T-helper 1 cell treated with Interleukin-12 subunit alpha and Interleukin-12 subunit beta and Interleukin-4 antibody, amounts not matched to agents 30 μg/mL and 1 μg/mL, for 36 hours (primary cell): ENCODE results near the gene DRD3.

Experiments
- H3K27ac Mint-ChIP-seq: one replicate; pipeline ENCODE4 v1.8.0; 2021; ENCODE audit warnings: mild to moderate bottlenecking, mixed read lengths
- H3K27me3 Mint-ChIP-seq: one replicate; pipeline ENCODE4 v1.8.0; 2021; ENCODE audit warnings: low read depth, mixed read lengths
- H3K36me3 Mint-ChIP-seq: one replicate; pipeline ENCODE4 v1.8.0; 2021; ENCODE audit warnings: low read depth, mixed read lengths
- H3K4me1 Mint-ChIP-seq: one replicate; pipeline ENCODE4 v1.8.0; 2021; ENCODE audit warnings: low read depth, mixed read lengths
- H3K4me3 Mint-ChIP-seq: one replicate; pipeline ENCODE4 v1.8.0; 2021; ENCODE audit warnings: mild to moderate bottlenecking, moderate library complexity, mixed read lengths
- H3K9me3 Mint-ChIP-seq: one replicate; pipeline ENCODE4 v1.8.0; 2021; ENCODE audit warnings: mixed read lengths

DRD3 gene

DNA sequence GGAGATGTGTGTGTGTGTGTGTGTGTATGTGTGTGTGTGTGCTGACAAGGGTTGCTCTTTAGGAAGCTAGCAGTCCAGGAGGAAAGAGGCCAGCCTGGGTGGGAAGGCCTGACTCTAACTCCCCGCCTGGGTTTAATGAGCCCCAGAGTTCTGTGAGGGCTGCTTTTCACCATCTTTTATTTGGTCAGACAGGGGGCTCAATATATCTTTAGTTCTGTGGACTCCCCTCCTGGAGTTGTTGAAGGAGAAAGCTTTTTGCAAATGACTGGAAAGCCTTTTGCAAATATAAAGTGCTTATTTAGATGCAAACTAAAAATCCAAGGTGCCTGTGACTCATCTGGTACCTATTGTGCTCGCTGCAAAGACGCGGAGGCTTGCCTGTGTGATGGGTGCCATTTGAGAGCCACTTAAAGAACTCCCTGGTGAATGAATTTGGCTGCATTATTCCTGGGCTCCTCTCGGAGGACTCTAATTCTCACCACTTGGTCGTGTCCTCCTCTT is 24.5 kb downstream of the DRD3 start:
- peaks cover 6% of the 10 kb centered on the region for H3K4me1 Mint-ChIP-seq
- no peaks in the 10 kb centered on the region for H3K36me3 Mint-ChIP-seq
- no peak overlapping the region for H3K27ac Mint-ChIP-seq
- no peak overlapping the region for H3K4me3 Mint-ChIP-seq
- H3K9me3 Mint-ChIP-seq: no peaks in the 10 kb centered on the region
- H3K27me3 Mint-ChIP-seq: peaks cover 12% of the 10 kb centered on the region

- H3K27me3 Mint-ChIP-seq: peaks cover 6% of the 10 kb centered on the region
- no peaks in the 10 kb centered on the region for H3K9me3 Mint-ChIP-seq
- H3K27ac Mint-ChIP-seq: no peak overlapping the region
- peak overlapping the region; percentile 33 for H3K4me3 Mint-ChIP-seq
- peaks cover 6% of the 10 kb centered on the region for H3K4me1 Mint-ChIP-seq
- H3K36me3 Mint-ChIP-seq: no peaks in the 10 kb centered on the region
Measured at GRCh38 chr3:114152519-114153151, 26.2 kb downstream of the DRD3 start.

DNA sequence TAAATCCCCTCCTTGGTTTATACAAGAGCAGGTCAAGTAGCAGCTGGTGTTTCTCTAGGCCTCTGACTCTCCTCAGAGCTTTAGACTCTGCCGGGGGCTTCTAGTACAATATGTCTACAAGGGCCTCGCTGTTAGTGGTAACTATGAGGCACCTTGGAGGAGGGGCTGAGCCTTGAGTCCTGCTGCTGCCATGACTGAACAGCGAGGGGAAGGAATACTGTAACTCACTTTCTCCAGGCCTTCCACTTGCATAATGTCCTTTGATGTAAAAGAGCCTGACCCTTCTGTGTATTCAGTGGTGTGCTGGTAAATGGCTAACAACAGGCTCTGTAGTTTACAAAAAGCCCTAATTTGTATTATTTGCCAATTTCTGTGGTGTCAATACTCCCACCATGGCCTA is 27.8 kb downstream of the DRD3 start:
- Mint-ChIP-seq H3K4me3 (no peak overlapping the region), H3K4me1 (peaks cover 6% of the 10 kb centered on the region), H3K27ac (no peak overlapping the region), H3K9me3 (no peaks in the 10 kb centered on the region), H3K27me3 (peaks cover 2% of the 10 kb centered on the region), H3K36me3 (no peaks in the 10 kb centered on the region)

DNA sequence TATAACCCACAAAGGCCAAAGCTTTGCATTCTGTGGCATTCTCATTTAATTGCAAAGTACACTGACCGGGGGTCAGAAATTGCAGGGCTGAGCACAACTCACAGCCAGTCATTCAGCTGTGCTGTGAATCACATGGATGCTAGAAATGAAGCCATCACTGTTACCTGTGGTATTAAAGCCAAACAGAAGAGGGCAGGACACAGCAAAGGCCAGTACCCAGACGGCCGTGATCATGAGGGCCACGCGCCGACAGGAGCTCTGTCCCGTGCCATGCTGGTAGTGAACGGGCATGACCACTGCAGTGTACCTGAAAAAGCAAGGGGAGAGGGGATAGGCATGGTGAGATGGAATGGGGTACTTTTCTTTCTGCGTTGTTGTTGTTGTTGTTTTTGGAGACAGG is 31.6 kb downstream of the DRD3 start:
- no peaks in the 10 kb centered on the region for H3K36me3 Mint-ChIP-seq
- no peak overlapping the region for H3K4me3 Mint-ChIP-seq
- H3K4me1 Mint-ChIP-seq: peaks cover 5% of the 10 kb centered on the region
- H3K27ac Mint-ChIP-seq: no peak overlapping the region
- no peaks in the 10 kb centered on the region for H3K27me3 Mint-ChIP-seq
- no peaks in the 10 kb centered on the region for H3K9me3 Mint-ChIP-seq

- H3K4me1 Mint-ChIP-seq: peaks cover 3% of the 10 kb centered on the region
- no peaks in the 10 kb centered on the region for H3K36me3 Mint-ChIP-seq
- H3K4me3 Mint-ChIP-seq: no peak overlapping the region
- H3K27me3 Mint-ChIP-seq: no peaks in the 10 kb centered on the region
- no peaks in the 10 kb centered on the region for H3K9me3 Mint-ChIP-seq
- no peak overlapping the region for H3K27ac Mint-ChIP-seq
Measured at GRCh38 chr3:114144909-114145688, 33.8 kb downstream of the DRD3 start.

DNA sequence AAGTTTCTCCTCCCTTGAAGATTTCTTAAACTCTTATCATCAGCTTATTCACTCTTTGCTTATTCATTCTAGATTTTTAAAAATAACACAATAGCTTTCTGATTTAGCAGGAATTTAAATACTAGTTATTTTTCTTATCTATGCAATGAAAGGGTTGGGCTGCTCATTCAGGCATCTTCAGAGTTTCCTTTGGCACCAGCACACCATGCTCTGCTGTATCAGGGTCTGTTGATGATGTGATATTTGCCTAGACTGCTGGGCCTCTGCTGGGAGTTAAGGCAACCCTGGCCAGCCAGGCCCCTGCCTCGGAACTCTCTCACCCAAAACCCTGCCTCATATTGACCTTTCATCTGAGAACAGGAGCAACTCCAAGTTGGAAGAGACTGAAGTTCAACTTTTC is 35.0 kb downstream of the DRD3 start:
- Mint-ChIP-seq H3K27me3 (no peaks in the 10 kb centered on the region), H3K4me1 (peaks cover 3% of the 10 kb centered on the region), H3K9me3 (no peaks in the 10 kb centered on the region), H3K36me3 (no peaks in the 10 kb centered on the region), H3K4me3 (no peak overlapping the region), H3K27ac (no peak overlapping the region)

DNA sequence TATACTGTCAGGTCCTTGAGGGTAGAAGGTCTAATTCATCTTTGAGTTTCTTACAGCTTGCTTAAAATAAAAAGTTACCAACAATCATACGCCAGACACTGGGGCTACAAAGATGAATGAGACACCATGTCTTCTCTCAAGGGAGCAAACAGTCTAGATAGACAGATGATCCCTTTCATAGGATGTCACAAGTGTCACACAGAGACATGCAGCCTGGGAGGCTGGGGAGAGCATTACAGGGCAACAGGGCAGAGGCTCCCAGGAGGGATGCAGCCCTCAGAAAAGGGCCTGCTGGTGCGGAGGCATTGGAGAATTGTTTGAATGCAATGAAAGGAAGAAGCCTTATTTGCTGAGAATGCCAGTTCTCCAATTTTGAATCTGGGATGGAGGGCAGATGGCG is 39.0 kb downstream of the DRD3 start:
- no peaks in the 10 kb centered on the region for H3K27me3 Mint-ChIP-seq
- no peak overlapping the region for H3K27ac Mint-ChIP-seq
- peaks cover under 1% of the 10 kb centered on the region for H3K4me1 Mint-ChIP-seq
- H3K4me3 Mint-ChIP-seq: no peak overlapping the region
- peaks cover 4% of the 10 kb centered on the region for H3K9me3 Mint-ChIP-seq
- H3K36me3 Mint-ChIP-seq: no peaks in the 10 kb centered on the region

GRCh38 chr3:114133947-114134346 is 44.9 kb downstream of the DRD3 start:
- Mint-ChIP-seq H3K27me3 (no peaks in the 10 kb centered on the region), H3K4me1 (no peaks in the 10 kb centered on the region), H3K4me3 (no peak overlapping the region)

DNA sequence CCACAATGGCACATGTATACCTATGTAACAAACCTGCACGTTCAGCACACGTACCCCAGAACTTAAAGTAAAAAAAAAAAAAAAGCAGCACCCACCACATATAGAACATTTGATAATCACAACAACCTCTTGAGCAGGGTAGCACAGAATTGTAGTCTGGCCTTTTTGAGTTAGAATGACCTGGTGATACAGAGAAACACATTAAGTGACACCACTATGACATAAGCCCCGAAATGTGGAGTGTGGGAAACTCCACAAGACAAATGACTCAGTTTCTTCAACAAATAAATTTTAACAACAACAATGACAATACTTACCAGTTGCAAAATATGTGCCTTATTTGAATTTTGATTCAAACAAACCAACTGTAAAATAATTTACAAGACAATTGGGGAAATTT is 46.4 kb downstream of the DRD3 start:
- H3K4me1 Mint-ChIP-seq: no peaks in the 10 kb centered on the region
- no peaks in the 10 kb centered on the region for H3K27me3 Mint-ChIP-seq
- peaks cover 4% of the 10 kb centered on the region for H3K9me3 Mint-ChIP-seq
- no peak overlapping the region for H3K27ac Mint-ChIP-seq
- no peak overlapping the region for H3K4me3 Mint-ChIP-seq
- no peaks in the 10 kb centered on the region for H3K36me3 Mint-ChIP-seq

More at GRCh38 chr3:114133947-114134346, 44.9 kb downstream of the DRD3 start:
- H3K9me3 Mint-ChIP-seq: peaks cover 4% of the 10 kb centered on the region
- H3K27ac Mint-ChIP-seq: no peak overlapping the region
- H3K36me3 Mint-ChIP-seq: no peaks in the 10 kb centered on the region

DNA sequence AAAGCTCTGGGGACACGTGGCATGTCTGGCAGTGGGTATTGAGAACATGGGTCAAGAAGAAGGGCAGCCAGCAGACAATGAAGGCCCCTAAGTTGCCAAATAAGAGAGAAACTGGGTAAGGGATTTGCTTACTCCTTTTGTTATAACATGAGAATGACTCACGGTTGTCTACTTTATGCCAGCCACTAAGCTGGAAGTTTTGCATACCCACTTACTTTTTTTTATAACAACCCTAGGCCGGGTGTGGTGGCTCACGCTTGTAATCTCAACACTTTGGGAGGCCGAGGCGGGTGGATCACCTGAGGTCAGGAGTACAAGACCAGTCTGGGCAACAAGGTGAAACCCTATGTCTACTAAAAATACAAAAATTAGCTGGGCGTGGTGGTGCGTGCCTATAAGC is 50.0 kb downstream of the DRD3 start:
- Mint-ChIP-seq H3K36me3 (no peaks in the 10 kb centered on the region), H3K27ac (no peak overlapping the region), H3K4me1 (no peaks in the 10 kb centered on the region), H3K9me3 (no peaks in the 10 kb centered on the region), H3K27me3 (no peaks in the 10 kb centered on the region), H3K4me3 (no peak overlapping the region)

DNA sequence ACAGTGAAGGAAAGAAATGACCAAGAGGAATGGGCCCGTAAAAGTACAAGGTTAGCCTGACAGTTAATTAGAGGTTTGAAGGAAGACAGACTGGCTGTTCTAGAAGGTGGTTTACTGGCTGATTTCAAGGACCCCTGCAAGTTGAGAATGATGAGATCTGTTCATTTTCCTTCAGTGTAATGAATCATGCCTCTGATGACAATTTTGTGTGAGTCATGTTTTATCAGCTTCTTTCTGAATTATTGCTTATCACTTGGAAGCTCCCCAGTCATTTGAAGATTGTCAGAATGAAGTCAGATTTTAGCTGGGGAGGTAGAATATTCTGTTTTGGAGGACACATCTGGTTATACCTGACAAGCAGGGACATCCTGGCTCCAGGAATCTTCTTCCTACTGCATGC is 50.6 kb downstream of the DRD3 start:
- Mint-ChIP-seq H3K4me3 (no peak overlapping the region), H3K4me1 (no peaks in the 10 kb centered on the region), H3K27me3 (no peaks in the 10 kb centered on the region), H3K27ac (no peak overlapping the region), H3K9me3 (no peaks in the 10 kb centered on the region), H3K36me3 (no peaks in the 10 kb centered on the region)

GRCh38 chr3:114127517-114127916 is 51.3 kb downstream of the DRD3 start:
- Mint-ChIP-seq H3K9me3 (no peaks in the 10 kb centered on the region), H3K27me3 (no peaks in the 10 kb centered on the region), H3K4me3 (no peak overlapping the region), H3K27ac (no peak overlapping the region), H3K36me3 (no peaks in the 10 kb centered on the region), H3K4me1 (no peaks in the 10 kb centered on the region)

- Mint-ChIP-seq H3K27me3 (no peaks in the 10 kb centered on the region), H3K4me3 (no peak overlapping the region), H3K27ac (no peak overlapping the region), H3K9me3 (no peaks in the 10 kb centered on the region), H3K4me1 (no peaks in the 10 kb centered on the region), H3K36me3 (no peaks in the 10 kb centered on the region)
Measured at GRCh38 chr3:114126461-114126860, 52.4 kb downstream of the DRD3 start.

DNA sequence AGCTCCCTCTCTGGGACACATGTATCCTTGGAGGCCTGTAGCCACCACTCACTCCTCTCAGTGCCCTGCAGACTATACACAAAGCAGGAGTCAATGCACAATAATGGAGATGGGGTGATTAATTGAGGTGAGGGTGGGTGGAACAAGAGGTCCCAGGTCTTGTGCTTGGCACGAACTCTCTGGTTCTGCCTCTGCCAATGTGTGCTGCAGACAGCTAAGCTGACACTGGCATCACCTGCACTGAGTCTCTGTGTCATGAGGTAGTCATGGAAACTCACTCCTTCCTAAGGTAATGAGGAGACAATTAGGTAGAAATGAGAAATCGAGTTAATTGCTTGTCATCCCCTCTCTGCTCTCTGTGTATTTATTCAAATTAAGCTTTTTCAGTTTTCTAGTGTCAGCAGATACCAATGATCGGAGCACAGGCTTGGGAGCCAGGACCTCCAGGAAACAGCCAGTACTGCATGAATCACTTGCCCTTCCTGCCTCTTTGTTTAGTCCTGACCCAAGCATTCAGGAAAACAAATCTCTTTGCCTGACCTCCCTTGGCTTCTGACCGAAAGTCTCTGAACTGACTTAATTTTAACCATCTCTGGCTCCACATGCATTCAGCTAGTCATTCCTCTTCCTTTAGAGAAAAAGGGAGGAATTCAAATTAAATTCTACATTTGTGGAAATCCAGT is 56.7 kb downstream of the DRD3 start:
- no peaks in the 10 kb centered on the region for H3K36me3 Mint-ChIP-seq
- H3K27me3 Mint-ChIP-seq: no peaks in the 10 kb centered on the region
- no peak overlapping the region for H3K27ac Mint-ChIP-seq

GRCh38 chr3:114120211-114120610 is 58.6 kb downstream of the DRD3 start:
- no peaks in the 10 kb centered on the region for H3K4me1 Mint-ChIP-seq
- no peaks in the 10 kb centered on the region for H3K36me3 Mint-ChIP-seq
- no peaks in the 10 kb centered on the region for H3K9me3 Mint-ChIP-seq
- no peaks in the 10 kb centered on the region for H3K27me3 Mint-ChIP-seq
- no peak overlapping the region for H3K4me3 Mint-ChIP-seq
- no peak overlapping the region for H3K27ac Mint-ChIP-seq

More for the DNA sequence above, 56.7 kb downstream of the DRD3 start:
- no peaks in the 10 kb centered on the region for H3K9me3 Mint-ChIP-seq
- H3K4me1 Mint-ChIP-seq: no peaks in the 10 kb centered on the region
- H3K4me3 Mint-ChIP-seq: no peak overlapping the region
